GM18505 (cell line): Measurements from ENCODE around the gene SCUBE2.

Experiments
- ATAC-seq: cut with Tn5 transposase; IDR thresholded peaks from one replicate; pipeline ENCODE4 v1.9.1; 2021; ENCODE audit not compliant: unreplicated experiment
- POLR2A ChIP-seq: IDR thresholded peaks from 4 replicates; pipeline ENCODE4 v1.6.1; 2011; ENCODE audit warnings: borderline replicate concordance; ENCODE audit not compliant: insufficient read depth, insufficient read length; ENCODE audit errors: extremely low read depth

The SCUBE2 gene

GRCh38 chr11:9096427-9096826 lies 5.0 kb upstream of the SCUBE2 start:
- ATAC-seq, result no peak
- TF ChIP-seq POLR2A, result no peak

- no peak for ATAC-seq
- TF ChIP-seq POLR2A, result no peak
Measured at GRCh38 chr11:9095421-9095820, 4.0 kb upstream of the SCUBE2 start.

- no peak for TF ChIP-seq POLR2A
Measured at GRCh38 chr11:9094420-9094819, 3.0 kb upstream of the SCUBE2 start.

GRCh38 chr11:9092853-9093778 lies 1.7 kb upstream of the SCUBE2 start:
- no peak for ATAC-seq
- no peak for TF ChIP-seq POLR2A

More at GRCh38 chr11:9094420-9094819, 3.0 kb upstream of the SCUBE2 start:
- no peak for ATAC-seq

- TF ChIP-seq POLR2A, result no peak
- ATAC-seq, result no peak
Measured at GRCh38 chr11:9092072-9092471, 673 bp upstream of the SCUBE2 start.

- TF ChIP-seq POLR2A, result no peak
Measured at GRCh38 chr11:9090488-9091043, 833 bp downstream of the SCUBE2 start.

GRCh38 chr11:9089636-9090035 lies 1.8 kb downstream of the SCUBE2 start:
- no peak for TF ChIP-seq POLR2A
- no peak for ATAC-seq

More at GRCh38 chr11:9090488-9091043, 833 bp downstream of the SCUBE2 start:
- ATAC-seq, result no peak

GRCh38 chr11:9089061-9089460 lies 2.3 kb downstream of the SCUBE2 start:
- no peak for TF ChIP-seq POLR2A
- no peak for ATAC-seq

GRCh38 chr11:9082575-9082974 lies 8.8 kb downstream of the SCUBE2 start:
- no peak for ATAC-seq
- no peak for TF ChIP-seq POLR2A

- TF ChIP-seq POLR2A, result no peak
- no peak for ATAC-seq
Measured at GRCh38 chr11:9081153-9081552, 10.2 kb downstream of the SCUBE2 start.

GRCh38 chr11:9078113-9079086 lies 13.0 kb downstream of the SCUBE2 start:
- no peak for ATAC-seq
- no peak for TF ChIP-seq POLR2A

- no peak for ATAC-seq
- TF ChIP-seq POLR2A, result no peak
Measured at GRCh38 chr11:9077164-9077563, 14.2 kb downstream of the SCUBE2 start.

- no peak for TF ChIP-seq POLR2A
Measured at GRCh38 chr11:9076661-9077060, 14.7 kb downstream of the SCUBE2 start.

More at GRCh38 chr11:9076661-9077060, 14.7 kb downstream of the SCUBE2 start:
- no peak for ATAC-seq
